ENCODE data around the gene ARHGAP31.

The ARHGAP31 gene

GRCh38 chr3:119428538-119428937 is 134.4 kb downstream of the ARHGAP31 start:
- no peak for TF ChIP-seq TAF1 (IDR thresholded peaks at IDR 0.05; ENCODE audit: borderline replicate concordance, insufficient read depth, low read length)
- TF ChIP-seq SIN3A (IDR thresholded peaks at IDR 0.05; ENCODE audit: borderline replicate concordance, insufficient read depth, low read length): no peak
- TF ChIP-seq REST (IDR thresholded peaks at IDR 0.05; ENCODE audit: insufficient read depth in 1 of 2, low read depth in 2 of 2, low read length in 2 of 2): no peak
- TF ChIP-seq FOXP2 (optimal IDR thresholded peaks at IDR 0.05; ENCODE audit: borderline replicate concordance, extremely low read depth, extremely low read length, insufficient read depth): no peak
- no peak for TF ChIP-seq POLR2AphosphoS5 (IDR thresholded peaks at IDR 0.05; ENCODE audit: low read depth, low read length)

GRCh38 chr3:119433613-119434325 is 139.6 kb downstream of the ARHGAP31 start:
- TF ChIP-seq POLR2AphosphoS5 (IDR thresholded peaks at IDR 0.05; ENCODE audit: low read depth, low read length) (no peak), REST (IDR thresholded peaks at IDR 0.05; ENCODE audit: insufficient read depth in 1 of 2, low read depth in 2 of 2, low read length in 2 of 2) (no peak), SIN3A (IDR thresholded peaks at IDR 0.05; ENCODE audit: borderline replicate concordance, insufficient read depth, low read length) (no peak), TAF1 (IDR thresholded peaks at IDR 0.05; ENCODE audit: borderline replicate concordance, insufficient read depth, low read length) (no peak), FOXP2 (optimal IDR thresholded peaks at IDR 0.05; ENCODE audit: borderline replicate concordance, extremely low read depth, extremely low read length, insufficient read depth) (no peak)

GRCh38 chr3:119434703-119435102 is 140.5 kb downstream of the ARHGAP31 start:
- no peak for TF ChIP-seq SIN3A (IDR thresholded peaks at IDR 0.05; ENCODE audit: borderline replicate concordance, insufficient read depth, low read length)
- TF ChIP-seq FOXP2 (optimal IDR thresholded peaks at IDR 0.05; ENCODE audit: borderline replicate concordance, extremely low read depth, extremely low read length, insufficient read depth): no peak
- no peak for TF ChIP-seq POLR2AphosphoS5 (IDR thresholded peaks at IDR 0.05; ENCODE audit: low read depth, low read length)
- no peak for TF ChIP-seq TAF1 (IDR thresholded peaks at IDR 0.05; ENCODE audit: borderline replicate concordance, insufficient read depth, low read length)
- no peak for TF ChIP-seq REST (IDR thresholded peaks at IDR 0.05; ENCODE audit: insufficient read depth in 1 of 2, low read depth in 2 of 2, low read length in 2 of 2)

- TF ChIP-seq REST (IDR thresholded peaks at IDR 0.05; ENCODE audit: insufficient read depth in 1 of 2, low read depth in 2 of 2, low read length in 2 of 2) (no peak), FOXP2 (optimal IDR thresholded peaks at IDR 0.05; ENCODE audit: borderline replicate concordance, extremely low read depth, extremely low read length, insufficient read depth) (no peak), POLR2AphosphoS5 (IDR thresholded peaks at IDR 0.05; ENCODE audit: low read depth, low read length) (no peak)
These were observed 142.8 kb downstream of the ARHGAP31 start for GRCh38 chr3:119436977-119437376.

All from PFSK-1 (cell line).